ENCODE measurements around the gene DLG1. TPM values are rescaled to one million over a fixed set of nuclear protein-coding genes. Genes with fewer than 3 reads are reported as not detected.

DLG1 gene
- total RNA-seq, 1 donor from 2014 or later = 114 TPM

DNA sequence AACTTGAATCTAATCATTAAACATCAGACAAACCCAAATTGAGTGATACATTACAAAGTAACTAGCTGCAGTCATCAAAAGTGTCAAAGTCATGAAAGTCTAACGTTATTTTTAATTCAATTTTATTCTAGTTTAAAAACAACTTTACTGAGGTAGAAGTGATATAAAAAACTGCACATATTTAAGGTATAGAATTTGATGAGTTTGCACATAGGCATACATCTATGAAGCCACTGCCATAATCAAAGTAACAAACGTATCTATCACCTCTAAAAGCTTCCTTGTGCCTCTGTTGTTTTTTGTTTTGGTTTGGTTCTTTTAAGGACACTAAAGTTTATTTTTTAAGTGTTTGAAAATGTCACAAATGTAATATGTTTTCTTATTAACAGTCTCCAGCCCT, 130.9 kb downstream of the DLG1 start:
- DNase-seq (ENCODE audit: low spot score in 2 of 2, unreplicated experiment in 2 of 2) = no peak
- TF ChIP-seq, protein P1, sequence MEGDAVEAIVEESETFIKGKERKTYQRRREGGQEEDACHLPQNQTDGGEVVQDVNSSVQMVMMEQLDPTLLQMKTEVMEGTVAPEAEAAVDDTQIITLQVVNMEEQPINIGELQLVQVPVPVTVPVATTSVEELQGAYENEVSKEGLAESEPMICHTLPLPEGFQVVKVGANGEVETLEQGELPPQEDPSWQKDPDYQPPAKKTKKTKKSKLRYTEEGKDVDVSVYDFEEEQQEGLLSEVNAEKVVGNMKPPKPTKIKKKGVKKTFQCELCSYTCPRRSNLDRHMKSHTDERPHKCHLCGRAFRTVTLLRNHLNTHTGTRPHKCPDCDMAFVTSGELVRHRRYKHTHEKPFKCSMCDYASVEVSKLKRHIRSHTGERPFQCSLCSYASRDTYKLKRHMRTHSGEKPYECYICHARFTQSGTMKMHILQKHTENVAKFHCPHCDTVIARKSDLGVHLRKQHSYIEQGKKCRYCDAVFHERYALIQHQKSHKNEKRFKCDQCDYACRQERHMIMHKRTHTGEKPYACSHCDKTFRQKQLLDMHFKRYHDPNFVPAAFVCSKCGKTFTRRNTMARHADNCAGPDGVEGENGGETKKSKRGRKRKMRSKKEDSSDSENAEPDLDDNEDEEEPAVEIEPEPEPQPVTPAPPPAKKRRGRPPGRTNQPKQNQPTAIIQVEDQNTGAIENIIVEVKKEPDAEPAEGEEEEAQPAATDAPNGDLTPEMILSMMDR (IDR thresholded peaks at IDR 0.05; ENCODE audit: unreplicated experiment) = no peak
- H3K36me3 Mint-ChIP-seq = peaks cover 18% of the 10 kb centered on the region
- no peak overlapping the region for H3K4me3 Mint-ChIP-seq
- H3K27me3 Mint-ChIP-seq (ENCODE audit: low read depth) = no peaks in the 10 kb centered on the region
- H3K4me1 Mint-ChIP-seq = peaks cover 2% of the 10 kb centered on the region
- no peak overlapping the region for H3K27ac Mint-ChIP-seq
- peaks cover 6% of the 10 kb centered on the region for H3K9me3 Mint-ChIP-seq

DNA sequence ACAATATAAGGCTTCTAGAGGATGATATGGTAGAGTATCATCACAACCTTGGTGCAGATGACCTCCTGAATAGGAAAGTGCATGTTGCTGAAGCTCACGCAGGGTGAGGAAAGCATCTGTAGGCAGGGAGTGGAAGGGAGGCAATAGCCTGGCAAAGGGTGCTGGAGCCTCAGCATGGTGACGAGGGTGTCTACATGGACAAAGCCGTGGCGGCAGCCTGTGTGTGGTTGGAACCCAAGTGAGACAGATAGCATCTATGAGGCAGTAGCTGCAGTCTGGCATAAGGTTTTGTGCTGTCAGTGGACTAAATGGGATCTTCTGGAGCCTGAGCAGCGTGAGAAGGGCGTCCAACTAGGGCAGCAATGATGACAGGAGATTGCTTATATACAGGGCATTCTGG, 132.5 kb downstream of the DLG1 start:
- H3K9me3 Mint-ChIP-seq = peaks cover 6% of the 10 kb centered on the region
- no peaks in the 10 kb centered on the region for H3K27me3 Mint-ChIP-seq (ENCODE audit: low read depth)
- TF ChIP-seq, protein P1 (IDR thresholded peaks at IDR 0.05; ENCODE audit: unreplicated experiment) = no peak
- no peak overlapping the region for H3K4me3 Mint-ChIP-seq
- H3K27ac Mint-ChIP-seq = no peak overlapping the region
- peaks cover 18% of the 10 kb centered on the region for H3K36me3 Mint-ChIP-seq
- DNase-seq (ENCODE audit: low spot score in 2 of 2, unreplicated experiment in 2 of 2) = no peak
- H3K4me1 Mint-ChIP-seq = peaks cover 7% of the 10 kb centered on the region

GRCh38 chr3:197155046-197155445, 143.4 kb downstream of the DLG1 start:
- TF ChIP-seq, protein P1 (IDR thresholded peaks at IDR 0.05; ENCODE audit: unreplicated experiment) = no peak
- Mint-ChIP-seq H3K36me3 (peaks cover 47% of the 10 kb centered on the region), H3K4me3 (no peak overlapping the region)

DNA sequence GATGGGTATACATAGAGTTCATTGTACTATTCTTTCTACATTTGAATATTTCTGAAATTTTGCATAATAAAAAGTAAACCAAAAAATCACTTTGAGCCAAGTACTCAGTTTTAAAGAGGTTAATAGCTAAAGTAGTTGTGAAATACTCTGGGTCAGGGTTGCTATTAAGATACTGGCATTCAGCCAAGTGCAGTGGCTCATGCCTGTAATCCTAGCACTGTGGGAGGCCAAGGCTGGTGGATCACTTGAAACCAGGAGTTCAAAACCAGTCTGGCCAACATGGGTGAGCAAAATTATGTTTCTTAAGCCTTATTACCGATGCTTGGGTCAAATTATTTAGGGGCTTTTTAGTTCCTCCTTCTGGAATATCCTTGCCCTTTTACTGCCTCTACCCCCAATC, 146.8 kb downstream of the DLG1 start:
- Mint-ChIP-seq H3K36me3 (peaks cover 38% of the 10 kb centered on the region), H3K27ac (no peak overlapping the region), H3K4me1 (peaks cover 11% of the 10 kb centered on the region), H3K4me3 (no peak overlapping the region), H3K27me3 (ENCODE audit: low read depth) (no peaks in the 10 kb centered on the region), H3K9me3 (peaks cover 25% of the 10 kb centered on the region)
- TF ChIP-seq, protein P1 (IDR thresholded peaks at IDR 0.05; ENCODE audit: unreplicated experiment) = no peak
- no peak for DNase-seq (ENCODE audit: low spot score in 2 of 2, unreplicated experiment in 2 of 2)

More at GRCh38 chr3:197155046-197155445, 143.4 kb downstream of the DLG1 start:
- no peaks in the 10 kb centered on the region for H3K27me3 Mint-ChIP-seq (ENCODE audit: low read depth)
- DNase-seq (ENCODE audit: low spot score in 2 of 2, unreplicated experiment in 2 of 2) = no peak
- H3K9me3 Mint-ChIP-seq = peaks cover 33% of the 10 kb centered on the region
- H3K4me1 Mint-ChIP-seq = peaks cover 8% of the 10 kb centered on the region
- no peak overlapping the region for H3K27ac Mint-ChIP-seq

DNA sequence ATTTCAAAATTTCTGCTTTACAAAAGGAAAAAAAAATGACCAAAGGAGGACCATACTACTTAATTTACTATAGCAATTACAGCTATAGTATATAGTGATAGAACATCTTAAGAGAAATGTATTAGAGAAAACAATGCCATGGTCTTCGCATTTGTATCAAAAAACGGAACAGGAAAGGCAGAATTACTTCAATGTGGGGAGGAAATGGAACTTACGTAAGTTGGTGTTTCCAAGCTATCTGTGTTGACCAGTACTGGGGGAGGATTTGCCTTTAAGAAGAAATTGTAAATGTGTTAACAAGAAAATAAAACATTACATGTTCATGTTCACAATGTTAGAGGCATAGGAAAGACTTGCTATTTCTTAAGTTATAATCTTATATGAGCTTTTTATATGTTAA, 148.9 kb downstream of the DLG1 start:
- H3K4me1 Mint-ChIP-seq = peaks cover 11% of the 10 kb centered on the region
- TF ChIP-seq, protein P1 (IDR thresholded peaks at IDR 0.05; ENCODE audit: unreplicated experiment) = no peak
- H3K36me3 Mint-ChIP-seq = peaks cover 28% of the 10 kb centered on the region

GRCh38 chr3:197144188-197144587, 154.2 kb downstream of the DLG1 start:
- Mint-ChIP-seq H3K4me1 (peaks cover 3% of the 10 kb centered on the region), H3K27me3 (ENCODE audit: low read depth) (no peaks in the 10 kb centered on the region), H3K9me3 (peaks cover 15% of the 10 kb centered on the region), H3K36me3 (peaks cover 29% of the 10 kb centered on the region), H3K4me3 (no peak overlapping the region), H3K27ac (no peak overlapping the region)
- TF ChIP-seq, protein P1 (IDR thresholded peaks at IDR 0.05; ENCODE audit: unreplicated experiment) = no peak
- no peak for DNase-seq (ENCODE audit: low spot score in 2 of 2, unreplicated experiment in 2 of 2)

More for the DNA sequence above, 148.9 kb downstream of the DLG1 start:
- Mint-ChIP-seq H3K27me3 (ENCODE audit: low read depth) (no peaks in the 10 kb centered on the region), H3K4me3 (no peak overlapping the region), H3K27ac (no peak overlapping the region), H3K9me3 (peaks cover 16% of the 10 kb centered on the region)
- no peak for DNase-seq (ENCODE audit: low spot score in 2 of 2, unreplicated experiment in 2 of 2)
